GM18861 (cell line): ENCODE data around the gene LHFPL2.
A peak's percentile ranks its signal among the peaks of the same experiment; 100 is the strongest.

Experiments used
- ATAC-seq: cut with Tn5 transposase; IDR thresholded peaks from one replicate; pipeline ENCODE4 v1.9.1; 2021; ENCODE audit not compliant: unreplicated experiment

LHFPL2 gene

DNA sequence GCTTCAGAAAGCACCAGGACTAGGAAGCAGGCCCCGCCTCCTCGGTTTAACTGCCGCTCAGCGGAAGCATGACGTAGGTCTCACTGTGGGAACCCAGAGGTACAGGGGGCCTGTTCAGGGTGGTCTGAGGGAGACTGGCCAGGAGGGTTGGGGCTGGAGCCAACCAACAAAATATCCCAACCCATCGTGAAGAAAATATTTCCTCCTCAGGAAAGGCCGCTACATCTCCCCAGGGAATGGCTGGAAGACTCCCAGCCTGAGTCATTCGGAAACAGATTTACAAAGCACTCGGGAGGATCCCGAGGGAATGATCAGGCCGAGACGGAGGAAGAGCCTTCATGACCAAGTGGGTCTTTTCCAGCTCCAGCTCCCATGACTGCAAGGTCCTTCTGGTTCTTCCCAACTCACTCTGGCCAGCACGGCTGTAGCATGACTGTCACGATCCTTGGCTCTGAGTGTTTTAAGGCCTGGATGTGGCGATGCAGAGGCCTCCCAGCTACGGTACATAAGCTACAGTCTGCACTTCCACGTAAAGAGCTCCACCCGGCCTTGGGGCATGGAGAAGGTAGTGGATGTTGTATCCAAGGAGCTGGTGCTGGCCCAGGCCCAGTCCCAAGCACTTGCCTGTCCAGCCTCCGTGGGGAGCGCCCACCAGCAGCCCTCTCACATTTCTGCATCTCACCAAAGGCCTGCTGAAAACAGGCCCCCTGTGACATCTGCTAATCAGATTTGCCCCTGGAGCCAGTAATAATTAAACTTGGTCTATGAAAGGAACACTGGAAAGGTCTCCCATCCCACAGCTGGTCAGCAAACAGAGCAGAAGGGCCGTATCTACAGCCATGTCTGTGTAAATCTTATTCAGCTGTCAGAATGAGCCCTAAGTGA lies 100.6 kb downstream of the LHFPL2 start:
- ATAC-seq: no peak

DNA sequence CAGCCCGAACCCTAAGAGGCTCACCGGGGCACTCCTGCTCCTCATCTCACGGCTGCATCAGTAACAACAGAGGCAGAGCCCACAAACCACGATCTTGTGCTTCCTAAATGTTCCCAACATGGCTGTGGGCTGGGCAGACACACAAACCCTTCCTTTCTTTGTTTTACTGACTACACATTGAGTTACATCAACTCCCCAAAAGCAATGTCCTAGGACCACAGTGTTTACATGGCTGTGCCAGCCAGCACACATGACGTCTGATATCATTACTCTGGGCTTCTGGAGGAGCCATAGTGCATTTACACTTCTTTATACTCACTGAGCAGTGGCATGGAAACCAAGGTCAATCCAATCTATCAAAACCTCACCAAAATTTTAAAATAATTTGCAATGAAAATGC lies 101.4 kb downstream of the LHFPL2 start:
- ATAC-seq: no peak

DNA sequence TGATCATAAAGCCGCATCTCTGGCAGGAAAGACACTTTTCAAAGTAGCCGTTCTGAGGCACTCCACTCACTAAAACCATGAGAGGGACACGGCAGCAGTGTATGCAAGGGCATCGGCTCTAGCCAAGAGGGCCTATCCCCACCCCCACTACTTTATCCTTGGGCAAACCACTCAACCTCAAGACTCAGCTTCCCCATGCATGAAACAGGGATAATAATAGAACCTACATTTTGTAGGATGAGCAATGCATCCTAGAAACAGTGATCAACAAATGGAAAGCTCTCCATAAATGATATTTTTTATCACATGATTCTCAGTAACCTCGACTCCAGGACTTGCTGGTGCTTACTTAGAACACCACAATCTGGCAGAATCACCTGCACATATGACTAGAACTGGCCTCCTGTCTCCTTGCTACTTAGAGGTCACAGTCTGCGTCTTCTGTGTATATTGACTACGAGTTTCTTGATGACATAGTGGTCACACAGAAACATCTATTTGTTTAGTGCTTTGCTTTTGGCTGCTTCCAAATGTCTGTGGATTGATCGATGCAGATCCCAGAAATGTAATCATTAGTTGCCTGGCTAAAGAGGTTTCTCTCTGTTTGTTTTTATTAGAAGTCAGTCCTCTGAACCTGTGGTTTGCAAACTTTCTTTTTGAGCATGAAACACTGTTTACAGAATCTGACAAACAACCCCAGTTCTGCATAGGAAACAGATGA lies 102.1 kb downstream of the LHFPL2 start:
- ATAC-seq: no peak

DNA sequence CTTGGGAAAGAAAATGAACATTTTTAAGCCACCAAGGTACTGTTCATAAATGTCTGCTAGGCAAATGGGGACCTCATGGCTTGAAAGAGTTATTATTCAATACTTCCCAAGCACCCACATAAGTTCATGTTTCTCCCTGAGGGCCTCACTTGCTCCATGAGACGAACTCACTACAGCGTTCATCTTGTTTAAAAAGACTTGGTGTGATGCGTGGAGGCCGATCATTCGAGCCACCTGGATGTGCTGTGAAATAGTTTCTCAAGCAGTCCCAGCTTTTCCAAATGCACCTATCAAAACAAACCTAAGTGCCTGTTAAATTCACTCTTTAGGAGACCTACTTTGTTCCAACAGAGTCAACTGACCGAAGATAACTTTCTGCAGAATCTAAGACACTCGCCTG lies 103.2 kb downstream of the LHFPL2 start:
- ATAC-seq: no peak

DNA sequence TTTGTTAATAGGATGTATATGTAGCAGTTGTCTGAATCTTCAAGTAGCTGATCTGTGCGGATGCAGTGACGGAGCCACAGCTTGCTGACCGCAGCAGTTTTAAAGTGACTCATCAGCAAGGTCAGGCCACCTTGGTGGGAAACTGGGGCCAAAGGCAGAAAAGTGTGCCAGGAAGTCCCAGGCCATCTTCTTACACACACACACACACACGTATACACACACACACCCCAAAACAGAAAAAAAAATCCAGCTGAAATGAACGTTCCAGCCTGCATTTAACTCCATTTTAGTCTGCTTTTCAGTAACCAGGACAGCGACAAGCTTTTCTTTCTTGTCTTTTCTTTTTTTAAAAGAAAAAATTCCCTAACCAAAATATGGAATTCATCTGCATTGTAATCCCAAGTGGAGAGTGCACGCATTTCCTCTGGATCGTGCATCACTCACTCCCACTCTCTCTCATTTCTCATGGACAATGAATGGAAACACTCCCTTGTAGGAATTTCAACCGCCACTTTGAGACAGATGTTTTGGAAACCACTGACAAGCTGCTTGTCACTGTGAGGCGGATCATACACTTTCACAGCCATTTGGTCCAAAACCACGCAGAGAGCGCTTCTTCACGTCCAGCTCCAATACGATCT lies 103.9 kb downstream of the LHFPL2 start:
- no peak for ATAC-seq

DNA sequence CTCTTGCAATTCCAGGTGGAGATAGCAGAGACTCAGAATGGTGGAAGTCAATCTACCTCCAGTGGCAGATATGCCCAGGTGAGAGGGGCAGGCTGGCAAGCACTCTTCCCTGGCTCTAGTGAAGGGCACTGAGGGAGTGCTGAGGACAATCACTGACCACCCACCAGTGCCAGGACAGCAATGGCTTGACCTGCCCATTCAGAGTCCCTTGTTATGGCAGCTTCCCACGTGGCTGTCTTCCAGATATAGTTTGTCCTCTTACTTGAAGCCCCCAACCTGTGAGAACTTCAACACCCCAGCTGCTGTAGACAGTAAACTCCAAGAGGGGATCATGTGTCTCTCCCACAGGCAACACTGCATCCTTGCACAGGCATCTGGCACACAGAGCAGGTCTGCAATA lies 104.7 kb downstream of the LHFPL2 start:
- ATAC-seq: no peak

DNA sequence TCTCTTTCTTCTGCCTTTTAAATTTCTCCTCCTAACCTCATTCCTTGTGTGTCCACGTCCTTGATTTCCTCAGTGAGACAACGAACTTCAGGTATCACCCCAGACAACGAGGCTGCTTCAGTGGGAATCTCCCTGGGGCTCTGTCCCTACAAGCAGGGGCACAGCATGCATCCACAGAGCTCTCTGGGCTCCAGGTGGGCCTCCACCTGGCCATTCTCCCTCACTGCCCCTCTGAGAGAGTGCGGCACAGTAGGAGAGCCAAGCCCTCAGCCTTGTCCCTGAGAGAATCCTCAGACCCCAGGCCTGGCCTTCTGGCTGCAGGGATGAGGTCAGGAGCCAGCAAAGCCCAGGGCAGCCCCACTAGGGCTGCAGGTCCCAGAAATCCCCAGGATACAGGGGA lies 105.3 kb downstream of the LHFPL2 start:
- ATAC-seq: no peak

DNA sequence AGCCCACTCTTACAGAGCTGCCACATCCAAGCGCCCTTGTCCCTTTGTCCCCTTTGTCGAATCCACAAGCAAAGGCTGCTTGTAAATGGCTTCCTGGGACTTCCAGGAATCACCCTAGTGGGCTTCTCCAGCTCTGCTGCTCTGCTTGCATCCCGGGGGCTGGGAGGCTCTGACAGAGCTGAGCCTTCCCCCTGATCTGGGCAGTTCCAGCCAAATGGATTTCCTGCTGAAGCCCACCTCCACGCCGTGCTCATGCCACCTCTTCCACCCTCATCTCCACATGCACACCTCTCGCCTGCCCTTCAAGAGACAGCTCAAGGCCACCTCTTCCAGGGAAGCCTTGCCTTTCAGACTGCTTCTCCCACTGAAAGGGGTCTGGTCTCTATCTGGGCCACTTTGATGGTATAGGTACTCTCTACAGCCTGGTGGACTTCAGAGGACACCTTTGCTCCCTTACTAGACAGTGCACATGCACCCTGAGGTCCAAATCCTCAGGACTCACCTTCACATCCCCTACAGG lies 106.2 kb downstream of the LHFPL2 start:
- no peak for ATAC-seq

DNA sequence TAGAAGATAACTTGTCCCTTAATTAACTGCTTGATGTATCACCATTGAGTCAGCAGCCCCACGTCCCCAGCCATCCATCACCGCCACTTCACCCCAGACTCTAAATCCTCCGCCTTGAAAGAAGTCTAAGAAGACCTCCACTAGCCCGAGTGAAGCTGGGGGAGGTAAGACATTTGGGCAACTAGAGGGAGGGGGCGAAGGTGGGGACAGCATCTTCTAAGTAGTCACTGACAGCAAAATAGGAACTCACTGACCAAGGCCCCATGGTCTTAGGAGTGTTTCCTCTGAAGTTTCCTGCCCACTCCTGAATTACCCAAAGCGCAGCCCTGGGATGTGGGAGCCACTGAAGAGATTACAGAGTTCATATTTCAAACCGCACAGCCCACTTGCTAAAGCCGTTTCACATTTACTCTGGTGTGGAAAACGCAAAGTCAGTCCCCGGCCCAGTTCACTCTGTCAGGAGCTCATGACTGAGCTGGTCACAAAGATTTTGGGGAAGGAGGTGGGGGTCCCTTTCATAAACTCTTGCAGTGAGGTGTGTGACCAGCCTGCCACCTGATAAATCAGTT lies 107.4 kb downstream of the LHFPL2 start:
- ATAC-seq: no peak

DNA sequence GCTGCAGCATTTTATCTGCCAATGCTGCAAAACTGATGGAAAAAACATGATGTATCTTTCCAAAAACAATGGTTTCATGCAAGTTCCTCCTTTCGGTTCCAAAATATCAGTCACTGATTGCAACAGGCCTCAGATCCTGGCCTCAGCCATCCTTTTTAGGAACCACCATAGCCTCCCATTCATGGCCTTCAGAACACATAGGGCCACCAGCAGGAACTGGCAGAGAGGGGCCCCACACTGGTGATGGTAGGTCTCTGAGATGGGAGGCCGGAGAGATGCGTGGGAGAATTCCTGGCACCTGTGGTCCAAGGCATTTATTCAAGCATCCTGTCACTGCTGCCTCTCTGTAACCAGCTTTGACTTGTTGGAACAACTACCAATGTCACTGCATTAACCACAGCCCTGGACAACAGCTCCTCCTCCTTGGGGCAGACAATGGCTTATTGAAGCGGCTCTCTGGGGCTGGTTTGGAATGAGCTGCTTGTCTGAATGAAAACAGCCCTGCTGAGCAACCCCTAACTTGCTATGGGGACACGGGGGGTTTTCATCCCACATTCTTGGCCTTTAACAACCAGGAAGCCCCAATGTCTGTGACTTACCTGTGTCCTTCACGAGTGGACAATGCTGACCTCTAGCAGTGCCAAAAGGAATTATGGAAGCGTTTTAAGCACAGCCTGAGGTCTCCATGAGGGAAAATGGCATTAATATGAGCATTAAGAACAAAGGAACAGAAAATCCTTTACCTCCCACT lies 108.1 kb downstream of the LHFPL2 start:
- no peak for ATAC-seq

DNA sequence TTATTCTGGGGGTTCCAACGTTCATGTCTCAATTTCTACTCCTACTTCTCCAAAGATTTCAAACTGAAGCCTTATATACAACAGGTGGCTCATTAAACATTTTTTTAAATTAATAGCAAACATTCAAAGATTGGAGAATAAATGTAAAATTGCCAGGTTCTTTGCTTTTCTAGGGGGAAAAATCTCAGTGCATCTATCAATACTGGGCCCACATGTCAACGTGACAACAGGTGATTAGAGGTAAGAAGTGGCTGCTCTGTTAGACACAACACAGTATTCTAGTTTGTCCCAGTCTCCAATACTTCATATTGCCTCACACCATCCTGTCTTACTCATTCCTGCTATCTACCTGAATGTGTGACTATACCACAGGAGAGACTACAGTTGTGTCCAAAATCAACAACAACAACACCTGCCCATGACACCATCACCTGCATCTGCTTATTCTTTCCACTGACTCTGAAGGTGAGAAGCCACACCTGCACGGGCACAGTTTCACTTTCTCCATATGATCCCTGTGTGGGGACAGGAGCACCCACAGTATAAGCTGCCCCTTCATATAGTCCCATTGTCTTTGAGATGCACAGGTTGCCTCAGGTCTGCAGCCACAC lies 110.2 kb downstream of the LHFPL2 start:
- ATAC-seq: no peak

DNA sequence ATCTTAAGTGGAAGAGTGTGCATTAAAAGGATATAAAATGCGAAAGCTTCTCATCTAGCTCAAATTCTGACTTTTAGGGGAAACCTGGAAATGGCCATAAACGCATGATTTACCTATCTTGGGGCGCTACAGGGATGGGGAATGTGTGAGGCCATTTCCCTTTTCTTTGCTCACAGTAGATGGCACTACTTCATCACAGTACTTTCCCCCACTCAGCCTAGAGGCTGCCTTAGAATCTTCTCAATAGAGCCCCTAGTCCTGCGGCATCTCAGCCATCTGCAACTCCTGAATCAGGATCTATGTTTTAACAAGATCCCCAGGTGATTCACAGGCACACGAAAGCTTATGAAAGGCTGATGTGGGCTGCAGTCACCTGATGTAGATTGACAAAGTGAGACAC lies 110.8 kb downstream of the LHFPL2 start:
- ATAC-seq: peak; percentile 57

DNA sequence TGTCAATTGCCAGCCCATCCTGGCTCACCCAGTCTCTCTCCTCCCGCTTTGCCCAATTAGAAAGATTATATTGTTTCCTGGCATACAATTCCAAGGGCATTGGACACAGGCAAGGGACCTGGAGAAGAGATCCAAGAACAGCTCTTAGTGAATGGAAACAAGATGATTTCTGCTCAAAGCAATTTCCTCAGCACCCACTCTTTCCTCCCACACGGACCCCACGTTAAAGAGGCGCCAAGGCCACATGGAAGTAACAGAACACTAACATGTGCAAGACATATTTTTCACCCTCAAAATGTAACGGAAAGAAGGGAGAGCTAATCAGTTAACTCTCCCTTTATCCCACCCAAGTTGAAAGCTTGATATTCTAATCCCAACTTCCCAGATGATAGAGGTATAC lies 111.2 kb downstream of the LHFPL2 start:
- ATAC-seq: no peak

DNA sequence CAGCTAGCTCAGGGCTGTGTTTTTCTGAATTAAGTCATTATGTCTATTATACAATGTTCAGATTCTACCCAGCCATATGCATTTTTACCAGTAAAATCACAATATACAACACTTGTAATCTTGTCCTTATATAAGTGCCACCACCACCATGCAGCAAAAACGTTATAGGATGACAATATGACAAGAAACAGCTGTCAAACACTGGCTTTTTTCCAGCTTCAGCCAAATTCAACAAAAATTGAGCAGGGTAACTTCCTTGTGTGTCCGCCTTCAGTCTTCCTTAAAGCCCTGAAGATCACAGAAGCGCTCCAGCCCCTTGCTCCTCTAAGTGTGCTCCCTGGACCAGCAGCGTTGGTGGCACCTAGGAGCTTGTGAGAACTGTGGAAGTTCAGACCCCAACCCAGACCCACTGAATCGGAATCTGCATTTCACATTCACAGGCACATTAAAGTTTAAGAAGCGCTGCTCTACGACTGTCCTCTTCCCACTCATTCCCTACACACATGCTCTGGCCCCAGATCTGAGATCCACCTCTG lies 111.8 kb downstream of the LHFPL2 start:
- no peak for ATAC-seq

DNA sequence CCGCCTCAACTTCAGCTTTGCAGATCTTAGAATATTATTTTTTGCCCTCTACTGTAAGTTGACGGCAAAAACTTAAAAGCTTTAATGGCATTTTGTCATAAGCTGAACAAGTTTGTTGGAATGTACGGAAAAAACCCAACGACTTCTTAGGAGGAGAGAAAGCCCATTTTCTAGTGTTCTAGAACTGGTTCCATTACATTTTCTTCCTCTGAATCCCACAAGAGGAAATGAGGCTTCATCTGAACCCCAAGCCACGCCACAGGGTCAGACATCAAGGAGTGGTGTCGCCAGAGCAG lies 113.7 kb downstream of the LHFPL2 start:
- ATAC-seq: no peak

DNA sequence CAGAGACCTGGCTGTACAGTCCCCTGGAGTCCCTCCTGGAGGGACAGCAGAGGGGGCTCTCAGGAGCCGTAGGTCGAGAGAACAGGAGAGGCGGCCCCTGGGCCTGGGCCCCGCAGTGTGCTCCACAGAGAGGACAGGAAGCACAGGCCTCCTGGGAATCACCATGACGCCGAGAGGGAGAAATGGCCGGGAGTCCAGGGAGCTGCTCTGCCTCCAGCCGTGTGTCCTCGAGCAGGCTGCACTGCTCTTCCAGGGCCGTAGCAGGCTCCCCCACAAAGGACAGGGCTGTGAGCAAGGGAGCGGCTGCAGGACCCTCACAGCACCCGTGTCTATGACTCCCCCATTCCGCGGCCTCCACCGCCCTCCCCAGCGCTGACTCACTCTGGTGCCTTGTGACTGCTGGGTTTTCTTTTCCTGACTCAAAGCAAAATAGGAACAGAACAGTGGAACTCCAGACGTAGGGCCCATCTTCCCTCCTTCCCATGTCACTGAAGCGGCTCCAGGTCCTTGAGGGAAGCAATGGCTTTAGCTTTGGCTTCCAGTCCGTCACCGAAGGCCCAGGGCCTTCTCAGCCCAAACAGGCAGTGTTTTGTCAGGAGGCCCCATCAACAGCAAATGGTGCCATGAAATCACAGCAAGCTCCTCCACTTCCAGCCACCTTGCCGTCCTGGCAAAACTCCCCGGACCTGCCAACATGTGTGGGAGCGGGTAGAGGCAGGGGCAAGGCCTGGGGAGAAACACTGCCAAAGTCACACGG lies 114.2 kb downstream of the LHFPL2 start:
- no peak for ATAC-seq

DNA sequence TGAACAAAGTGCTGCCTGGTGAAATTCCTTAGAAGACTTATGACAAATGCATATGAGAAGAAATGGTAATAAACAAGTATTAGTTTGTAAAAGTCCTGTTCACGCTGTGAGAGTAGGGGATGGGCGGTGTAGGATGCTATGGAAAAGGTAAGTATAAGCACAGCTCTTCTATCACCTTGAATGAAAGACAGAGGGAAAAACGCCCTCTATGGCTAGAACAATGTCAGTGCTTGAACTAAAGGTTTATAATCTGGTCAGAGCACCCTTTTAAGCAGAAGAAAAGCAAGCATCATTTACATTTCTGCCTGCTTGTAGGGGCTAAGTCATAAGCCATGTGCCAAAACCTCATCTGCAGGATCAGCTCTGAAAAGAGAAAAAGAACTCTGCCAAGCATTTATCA lies 115.2 kb downstream of the LHFPL2 start:
- no peak for ATAC-seq

DNA sequence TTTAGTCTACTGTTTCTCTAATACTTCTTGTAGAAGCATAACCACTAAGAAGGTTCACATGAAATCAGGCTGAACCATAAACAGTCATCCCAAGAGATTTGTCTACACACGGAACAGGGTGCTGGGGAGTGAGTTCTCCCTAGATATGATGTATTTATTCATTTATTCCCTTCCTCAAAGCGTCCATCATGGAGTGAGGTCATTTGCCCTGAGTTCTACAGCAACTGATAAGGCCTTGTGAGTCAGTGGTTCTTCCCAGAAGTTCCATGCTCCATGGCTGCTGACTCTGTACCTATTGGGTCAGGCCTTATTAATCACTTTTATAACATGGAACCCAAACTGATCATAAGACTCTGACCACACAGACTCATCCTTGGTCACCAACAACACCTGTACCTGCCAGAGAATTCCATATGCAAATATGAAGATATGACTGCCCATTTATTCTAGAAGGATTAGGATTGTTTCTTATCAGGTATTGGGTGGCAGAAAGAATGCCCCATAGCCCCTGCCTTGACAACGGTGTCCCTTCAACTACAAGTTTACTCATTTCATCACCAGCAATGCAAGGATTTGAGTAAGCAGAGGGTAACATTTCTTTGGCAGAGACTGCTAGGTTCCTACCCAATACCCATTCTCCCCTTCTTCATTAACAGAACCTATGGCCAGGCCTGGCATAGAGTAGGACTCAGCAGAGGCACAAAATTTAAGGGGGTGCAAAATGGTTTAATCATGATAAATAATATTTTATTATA lies 118.1 kb downstream of the LHFPL2 start:
- no peak for ATAC-seq

DNA sequence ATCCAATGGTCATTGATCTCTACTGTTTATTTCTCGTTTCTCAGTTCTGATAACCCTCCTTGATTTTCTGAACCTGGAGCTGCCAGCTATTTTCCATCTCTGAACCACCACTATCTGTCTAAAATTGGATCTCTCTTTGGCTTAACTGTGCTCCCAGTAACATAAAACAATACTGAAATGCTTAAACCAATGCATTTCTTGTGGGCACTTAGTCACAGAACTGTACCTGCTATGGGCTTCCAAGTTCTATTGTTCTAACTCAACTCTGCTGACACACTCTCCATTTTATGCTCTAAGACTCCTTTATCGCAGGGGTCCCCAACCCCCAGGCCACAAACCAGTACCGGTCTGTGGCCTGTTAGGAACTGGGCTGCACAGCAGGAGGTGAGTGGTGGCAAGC lies 120.6 kb downstream of the LHFPL2 start:
- ATAC-seq: no peak
